ENCODE data around the gene SRGAP3.

Gene SRGAP3

GRCh38 chr3:9110316-9110715, 139.1 kb downstream of the SRGAP3 start (continued):
- no peak for TF ChIP-seq CREB5 (CRISPR knock-in tag; IDR thresholded peaks at IDR 0.05; ENCODE audit: low read depth)
- no peak for TF ChIP-seq CSDC2 (CRISPR knock-in tag; IDR thresholded peaks at IDR 0.05)
- no peak for TF ChIP-seq ZNF565 (CRISPR knock-in tag; conservative IDR thresholded peaks at IDR 0.05; ENCODE audit: low read depth)

- no peak for TF ChIP-seq SNAI2 (CRISPR knock-in tag; IDR thresholded peaks at IDR 0.05)
- no peak for TF ChIP-seq TCF4 (CRISPR knock-in tag; IDR thresholded peaks at IDR 0.05; ENCODE audit: borderline replicate concordance)
- no peak for TF ChIP-seq OSR1 (CRISPR knock-in tag; IDR thresholded peaks at IDR 0.05)
- no peak for TF ChIP-seq BACH2 (CRISPR knock-in tag; IDR thresholded peaks at IDR 0.05; ENCODE audit: borderline replicate concordance)
- no peak for TF ChIP-seq ARNTL (CRISPR knock-in tag; IDR thresholded peaks at IDR 0.05; ENCODE audit: borderline replicate concordance, low read depth)
- TF ChIP-seq CSRNP3 (CRISPR knock-in tag; IDR thresholded peaks at IDR 0.05), result no peak
- no peak for TF ChIP-seq ZC3H10 (CRISPR knock-in tag; IDR thresholded peaks at IDR 0.05)
- no peak for TF ChIP-seq ZNF565 (CRISPR knock-in tag; conservative IDR thresholded peaks at IDR 0.05; ENCODE audit: low read depth)
- TF ChIP-seq ZNF8 (CRISPR knock-in tag; IDR thresholded peaks at IDR 0.05), result no peak
- no peak for TF ChIP-seq TOX (CRISPR knock-in tag; IDR thresholded peaks at IDR 0.05; ENCODE audit: borderline replicate concordance)
- no peak for TF ChIP-seq GLIS3 (CRISPR knock-in tag; IDR thresholded peaks at IDR 0.05)
- no peak for TF ChIP-seq TSHZ2 (CRISPR knock-in tag; IDR thresholded peaks at IDR 0.05)
- no peak for TF ChIP-seq PPARA (CRISPR knock-in tag; IDR thresholded peaks at IDR 0.05; ENCODE audit: borderline replicate concordance)
- TF ChIP-seq RARB (CRISPR knock-in tag; IDR thresholded peaks at IDR 0.05), result no peak
- TF ChIP-seq ZFP30 (CRISPR knock-in tag; IDR thresholded peaks at IDR 0.05), result no peak
- no peak for ATAC-seq
Measured at GRCh38 chr3:9109568-9109914, 139.9 kb downstream of the SRGAP3 start.

GRCh38 chr3:9108876-9109567, 140.4 kb downstream of the SRGAP3 start:
- TF ChIP-seq OSR1 (CRISPR knock-in tag; IDR thresholded peaks at IDR 0.05), result no peak
- no peak for ATAC-seq

GRCh38 chr3:9107738-9108137, 141.7 kb downstream of the SRGAP3 start:
- no peak for ATAC-seq
- TF ChIP-seq ZFP3 (CRISPR knock-in tag; IDR thresholded peaks at IDR 0.05), result peak; percentile 89
- no peak for TF ChIP-seq POU6F1 (CRISPR knock-in tag; IDR thresholded peaks at IDR 0.05; ENCODE audit: borderline replicate concordance, low read depth)

- TF ChIP-seq PPARA (CRISPR knock-in tag; IDR thresholded peaks at IDR 0.05; ENCODE audit: borderline replicate concordance), result no peak
- TF ChIP-seq ESRRG (CRISPR knock-in tag; IDR thresholded peaks at IDR 0.05), result no peak
- no peak for ATAC-seq
Measured at GRCh38 chr3:9105421-9105820, 144.0 kb downstream of the SRGAP3 start.
